ENCODE measurements around the gene DAPK3. TPM values are rescaled to one million over a fixed set of nuclear protein-coding genes. Genes with fewer than 3 reads are reported as not detected.
"Not testable (repeated sequence)": the region's sequence is repeated elsewhere in the genome, so short reads cannot be mapped to it uniquely, and the experiment has no call there.

Gene DAPK3
- total RNA-seq, 4 donors from 2014 or later: 40.7 to 71.7 (median 56.9) TPM

DNA sequence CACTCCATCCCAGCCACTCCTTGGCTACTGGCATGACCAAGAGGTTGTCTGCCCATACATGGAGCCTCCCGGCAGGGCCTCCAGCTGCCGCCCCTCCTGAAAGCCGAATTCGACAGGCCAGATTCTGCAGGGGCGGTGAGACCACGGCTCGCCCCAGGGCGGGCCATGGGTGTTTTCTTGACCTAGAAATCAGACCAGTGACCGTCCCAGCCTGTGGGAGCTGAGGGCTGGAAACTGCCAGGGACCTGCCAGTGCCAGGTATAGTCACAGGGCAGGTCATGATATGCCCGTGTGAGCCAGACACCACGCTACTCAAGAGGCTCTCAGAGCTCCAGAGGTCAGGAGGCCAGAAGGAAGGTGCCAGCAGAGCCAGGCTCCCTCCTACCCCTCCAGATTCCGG is 16.8 kb downstream of the DAPK3 start:
- TF ChIP-seq, protein P1, sequence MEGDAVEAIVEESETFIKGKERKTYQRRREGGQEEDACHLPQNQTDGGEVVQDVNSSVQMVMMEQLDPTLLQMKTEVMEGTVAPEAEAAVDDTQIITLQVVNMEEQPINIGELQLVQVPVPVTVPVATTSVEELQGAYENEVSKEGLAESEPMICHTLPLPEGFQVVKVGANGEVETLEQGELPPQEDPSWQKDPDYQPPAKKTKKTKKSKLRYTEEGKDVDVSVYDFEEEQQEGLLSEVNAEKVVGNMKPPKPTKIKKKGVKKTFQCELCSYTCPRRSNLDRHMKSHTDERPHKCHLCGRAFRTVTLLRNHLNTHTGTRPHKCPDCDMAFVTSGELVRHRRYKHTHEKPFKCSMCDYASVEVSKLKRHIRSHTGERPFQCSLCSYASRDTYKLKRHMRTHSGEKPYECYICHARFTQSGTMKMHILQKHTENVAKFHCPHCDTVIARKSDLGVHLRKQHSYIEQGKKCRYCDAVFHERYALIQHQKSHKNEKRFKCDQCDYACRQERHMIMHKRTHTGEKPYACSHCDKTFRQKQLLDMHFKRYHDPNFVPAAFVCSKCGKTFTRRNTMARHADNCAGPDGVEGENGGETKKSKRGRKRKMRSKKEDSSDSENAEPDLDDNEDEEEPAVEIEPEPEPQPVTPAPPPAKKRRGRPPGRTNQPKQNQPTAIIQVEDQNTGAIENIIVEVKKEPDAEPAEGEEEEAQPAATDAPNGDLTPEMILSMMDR (IDR thresholded peaks at IDR 0.05): no peak
- ATAC-seq (ENCODE audit: low FRiP score) (no peak), DNase-seq (ENCODE audit: low spot score) (no peak)

DNA sequence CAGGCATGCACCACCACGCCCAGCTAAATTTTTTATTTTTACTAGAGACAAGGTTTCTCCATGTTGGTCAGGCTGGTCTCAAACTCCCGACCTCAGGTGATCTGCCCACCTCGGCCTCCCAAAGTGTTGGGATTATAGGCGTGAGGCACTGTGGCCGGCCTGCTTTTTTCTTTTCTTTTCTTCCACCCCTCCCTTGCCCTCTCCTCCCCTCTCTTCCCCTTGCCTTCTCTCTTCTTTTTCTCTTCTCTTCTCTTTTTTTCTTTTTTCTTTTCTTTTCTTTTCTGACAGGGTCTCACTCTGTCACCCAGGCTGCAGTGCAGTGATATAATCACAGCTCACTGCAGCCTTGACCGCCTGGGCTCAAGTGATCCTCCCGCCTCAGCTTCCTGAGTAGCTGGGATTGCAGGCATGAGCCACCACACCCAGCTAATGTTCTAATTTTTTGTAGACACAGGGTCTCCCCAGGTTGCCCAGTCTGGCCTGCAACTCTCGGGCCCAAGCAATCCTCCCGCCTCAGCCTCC is 18.1 kb downstream of the DAPK3 start:
- not testable (repeated sequence) for DNase-seq (ENCODE audit: low spot score); ATAC-seq (ENCODE audit: low FRiP score)

DNA sequence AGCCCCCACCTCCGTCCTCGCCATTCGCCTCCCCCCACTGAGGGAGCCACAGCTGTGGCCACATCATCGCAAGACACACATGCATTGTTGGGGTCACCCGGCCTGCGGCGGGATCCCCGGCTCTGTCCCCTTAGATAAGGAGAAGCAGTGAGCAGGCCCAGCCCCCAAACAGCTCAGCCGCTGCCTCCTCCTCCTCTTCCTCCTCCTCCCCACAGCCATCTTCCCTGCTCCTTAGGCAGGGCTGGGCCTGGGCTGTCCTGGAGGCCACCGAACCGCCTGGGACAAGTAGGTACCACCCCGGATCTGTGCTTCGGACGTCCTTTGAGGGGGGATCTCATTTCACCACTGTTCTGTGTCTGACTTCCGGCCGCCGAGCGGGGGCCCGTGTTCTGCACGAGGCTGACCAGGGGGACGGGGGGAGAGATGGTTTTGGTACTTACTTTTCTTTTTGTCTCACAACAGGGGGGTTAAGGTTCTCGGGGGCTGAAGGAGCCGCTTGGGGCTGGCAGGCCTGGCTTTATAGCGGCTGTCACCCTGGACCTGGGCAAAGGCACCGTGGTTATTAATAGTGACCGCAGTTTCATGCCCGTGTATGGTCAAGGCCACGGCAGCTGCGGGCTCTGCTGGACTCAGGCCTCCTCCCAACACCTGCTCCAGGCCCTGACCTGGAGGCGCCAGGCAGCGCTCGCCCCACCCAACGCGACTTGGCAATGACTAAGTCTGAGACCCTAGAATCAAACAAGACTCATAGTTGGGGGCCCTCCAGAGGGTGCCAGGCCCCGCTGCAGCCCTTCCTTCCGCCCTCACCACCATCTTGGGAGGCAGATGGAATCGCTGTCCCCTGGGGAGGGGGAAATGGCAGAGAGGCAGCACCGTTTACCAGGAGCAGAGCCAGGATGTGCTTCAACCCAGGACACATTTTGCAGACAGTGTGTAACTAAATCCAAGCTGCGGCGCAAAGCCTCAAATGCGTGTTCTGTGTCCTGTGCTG is 19.7 kb downstream of the DAPK3 start:
- ATAC-seq (ENCODE audit: low FRiP score) (no peak), DNase-seq (ENCODE audit: low spot score) (no peak)
- TF ChIP-seq, protein P1 (IDR thresholded peaks at IDR 0.05): no peak

DNA sequence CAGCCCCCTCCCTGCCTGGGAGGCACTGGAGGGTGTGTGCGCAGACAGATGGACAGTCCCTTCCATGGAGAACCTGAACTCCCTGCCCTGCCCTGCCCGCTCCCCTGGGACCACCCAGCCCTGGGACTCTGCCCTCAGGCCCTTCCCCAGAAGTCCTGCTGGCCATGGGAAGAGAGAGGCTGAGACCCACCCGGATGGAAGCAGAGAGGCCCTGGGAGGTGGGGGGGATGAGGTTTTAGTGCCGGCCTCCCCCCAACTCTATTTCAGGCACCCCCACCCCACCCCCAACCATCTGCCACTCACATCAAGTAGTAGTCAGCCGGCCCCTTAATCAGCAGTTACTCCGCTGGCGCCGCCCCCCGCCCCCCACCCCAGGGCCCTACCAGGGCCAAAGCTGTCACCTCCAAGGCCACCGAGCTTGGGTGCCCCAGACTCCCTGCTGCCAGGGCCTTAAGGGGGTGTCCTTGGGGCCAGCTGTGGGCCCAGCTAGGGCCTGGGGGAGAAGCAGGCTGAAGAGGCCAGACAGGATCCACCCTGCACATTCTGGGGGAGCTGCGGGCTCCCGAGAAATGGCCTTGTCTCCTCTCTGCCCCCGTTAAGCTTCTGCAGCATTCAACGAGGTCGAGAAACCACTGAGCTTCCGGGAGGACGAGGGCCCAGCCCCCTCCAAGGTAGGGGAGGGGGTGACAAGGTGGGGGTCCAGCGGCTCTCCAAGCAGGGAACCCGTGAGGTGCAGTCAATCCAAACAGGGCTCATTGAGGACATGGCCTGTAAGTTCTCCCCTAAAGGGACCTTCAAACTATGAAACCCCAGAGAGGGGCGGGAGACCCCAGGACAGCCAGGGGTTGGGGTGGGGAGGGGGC is 20.7 kb downstream of the DAPK3 start:
- TF ChIP-seq, protein P1 (IDR thresholded peaks at IDR 0.05): no peak
- ATAC-seq (ENCODE audit: low FRiP score) (no peak), DNase-seq (ENCODE audit: low spot score) (no peak)

DNA sequence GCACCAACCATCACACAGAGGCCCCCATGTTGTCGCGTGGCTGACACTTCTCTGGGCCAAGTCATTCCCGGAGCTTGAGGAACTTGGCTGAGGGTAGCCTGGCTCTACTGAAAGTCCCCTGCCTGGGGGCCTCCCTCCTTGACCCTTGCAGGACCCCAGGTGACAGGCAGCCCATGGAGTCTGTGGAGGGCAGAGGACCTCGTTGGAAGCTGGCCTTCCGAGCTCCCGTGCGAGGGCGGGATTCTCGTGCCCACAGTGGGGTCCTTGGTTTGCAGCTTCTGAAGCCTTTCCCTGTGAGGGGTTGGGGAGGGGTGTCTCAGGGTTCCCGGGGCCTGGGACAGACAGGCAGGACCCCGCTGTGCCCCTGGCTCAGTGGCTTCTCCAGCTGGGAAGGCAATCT is 21.6 kb downstream of the DAPK3 start:
- TF ChIP-seq, protein P1 (IDR thresholded peaks at IDR 0.05): no peak
- no peak for ATAC-seq (ENCODE audit: low FRiP score)
- no peak for DNase-seq (ENCODE audit: low spot score)

DNA sequence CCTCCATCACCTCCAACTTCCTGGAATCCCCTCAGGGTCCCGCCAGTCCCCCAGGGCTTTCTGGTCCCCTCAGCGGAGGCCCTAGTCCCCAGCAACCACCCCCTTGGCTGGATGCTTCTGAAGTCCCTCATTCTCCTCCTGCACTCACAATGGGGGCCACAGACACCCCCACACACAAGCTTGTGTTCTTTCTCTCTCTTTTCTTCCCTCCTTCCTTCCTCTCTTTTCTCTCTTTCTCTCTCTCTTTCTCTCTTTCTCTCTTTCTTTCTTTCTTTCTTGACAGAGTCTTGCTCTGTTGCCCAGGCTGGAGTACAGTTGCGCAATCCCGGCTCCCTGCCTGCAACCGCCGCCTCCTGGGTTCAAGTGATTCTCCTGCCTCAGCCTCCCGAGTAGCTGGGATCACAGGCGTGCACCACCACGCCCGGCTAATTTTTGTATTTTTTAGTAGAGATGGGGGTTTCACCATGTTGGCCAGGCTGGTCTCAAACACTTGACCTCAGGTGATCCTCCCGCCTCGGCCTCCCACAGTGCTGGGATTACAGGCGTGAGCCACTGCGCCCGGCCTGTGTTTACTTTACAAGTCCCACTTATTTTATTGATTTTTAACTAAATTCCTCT is 23.5 kb downstream of the DAPK3 start:
- DNase-seq (ENCODE audit: low spot score): not testable (repeated sequence)

DNA sequence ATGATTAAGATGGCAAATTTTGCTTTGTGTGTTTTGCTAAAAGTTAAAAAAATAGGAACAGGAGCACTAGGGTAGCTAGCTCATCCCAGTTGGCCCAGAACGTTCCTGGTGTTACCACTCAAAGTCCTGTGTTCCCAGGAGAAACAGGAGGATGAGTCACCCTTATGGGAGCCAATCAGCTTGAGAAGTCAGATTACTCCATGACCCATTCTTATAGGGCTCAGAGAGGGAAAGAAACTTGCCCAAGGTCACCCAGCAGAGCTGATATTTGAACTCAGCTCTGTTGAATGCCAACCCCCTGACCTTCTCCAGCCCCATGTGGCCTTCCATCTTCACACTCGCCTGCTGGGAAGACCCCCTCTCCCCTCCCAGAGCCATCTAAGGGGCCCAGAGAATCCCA is 25.1 kb downstream of the DAPK3 start:
- ATAC-seq (ENCODE audit: low FRiP score) (no peak), DNase-seq (ENCODE audit: low spot score) (no peak)
- TF ChIP-seq, protein P1 (IDR thresholded peaks at IDR 0.05): no peak

More for the DNA sequence above, 23.5 kb downstream of the DAPK3 start:
- ATAC-seq (ENCODE audit: low FRiP score): not testable (repeated sequence)

Measured in omental fat pad (tissue), 4 donors.